Measurements from ENCODE around the gene ZNF513.
A peak's percentile ranks its signal among the peaks of the same experiment; 100 is the strongest.
"Not testable (repeated sequence)": the region's sequence is repeated elsewhere in the genome, so short reads cannot be mapped to it uniquely, and the experiment has no call there.

ZNF513 gene

GRCh38 chr2:27380626-27381545 lies at the start of gene ZNF513:
TSS of gene ZNF513 (minus strand) at chr2:27380734. CDS start at chr2:27380526, 208 bp downstream.
- peak; percentile 77 for DNase-seq

- peak; percentile 50 for DNase-seq
Measured at GRCh38 chr2:27428978-27429541, 48.5 kb upstream of the ZNF513 start.

GRCh38 chr2:27428213-27428977 lies 47.9 kb upstream of the ZNF513 start, which contains the start of gene NRBP1:
TSS of gene NRBP1 (plus strand) at chr2:27428631. CDS start at chr2:27433274, 4,643 bp downstream.
- DNase-seq = peak; percentile 86

GRCh38 chr2:27427863-27428212 lies 47.3 kb upstream of the ZNF513 start:
- DNase-seq = no peak

- not testable (repeated sequence) for DNase-seq
Measured at GRCh38 chr2:27425039-27425438, 44.5 kb upstream of the ZNF513 start.

- DNase-seq = no peak
Measured at GRCh38 chr2:27422958-27423357, 42.4 kb upstream of the ZNF513 start.

GRCh38 chr2:27421660-27422250 lies 41.2 kb upstream of the ZNF513 start:
- DNase-seq = no peak

GRCh38 chr2:27420996-27421395 lies 40.5 kb upstream of the ZNF513 start:
- DNase-seq = no peak

- no peak for DNase-seq
Measured at GRCh38 chr2:27416151-27416550, 35.6 kb upstream of the ZNF513 start.

GRCh38 chr2:27412419-27413152 lies 32.1 kb upstream of the ZNF513 start:
- no peak for DNase-seq

GRCh38 chr2:27409321-27410073 lies 29.0 kb upstream of the ZNF513 start, which contains the start of gene PPM1G:
TSS of gene PPM1G (minus strand) at chr2:27409591. CDS start at chr2:27409422, 169 bp downstream.
- DNase-seq = peak; percentile 93

GRCh38 chr2:27408601-27409320 lies 28.2 kb upstream of the ZNF513 start:
- DNase-seq = no peak

- DNase-seq = no peak
Measured at GRCh38 chr2:27407798-27408491, 27.4 kb upstream of the ZNF513 start.

GRCh38 chr2:27400348-27401135 lies 20.0 kb upstream of the ZNF513 start:
- no peak for DNase-seq

- DNase-seq = no peak
Measured at GRCh38 chr2:27398962-27399361, 18.4 kb upstream of the ZNF513 start.

- no peak for DNase-seq
Measured at GRCh38 chr2:27393225-27393624, 12.7 kb upstream of the ZNF513 start.

- no peak for DNase-seq
Measured at GRCh38 chr2:27390822-27391679, 10.5 kb upstream of the ZNF513 start.

- DNase-seq = no peak
Measured at GRCh38 chr2:27381577-27382181, 1.1 kb upstream of the ZNF513 start.

Data from activated CD4-positive, alpha-beta T cell treated with anti-CD3 and anti-CD28 coated beads for 1 hour (primary cell).